GM21390 (cell line): ENCODE results near the gene GDF2.

Experiments
- ATAC-seq: cut with Tn5 transposase; IDR thresholded peaks from one replicate; pipeline ENCODE4 v1.9.1; 2021; ENCODE audit not compliant: unreplicated experiment

The GDF2 gene

GRCh38 chr10:47290338-47290737 is 31.9 kb upstream of the GDF2 start:
- ATAC-seq: no peak

- no peak for ATAC-seq
These were observed 30.6 kb upstream of the GDF2 start for GRCh38 chr10:47291682-47292081.

- ATAC-seq: no peak
These were observed 28.2 kb upstream of the GDF2 start for GRCh38 chr10:47294057-47294456.

- no peak for ATAC-seq
These were observed 27.8 kb upstream of the GDF2 start for GRCh38 chr10:47294501-47294900.

GRCh38 chr10:47295411-47295810 is 26.8 kb upstream of the GDF2 start:
- ATAC-seq: no peak

GRCh38 chr10:47296156-47296894 is 25.9 kb upstream of the GDF2 start:
- ATAC-seq: no peak

- no peak for ATAC-seq
These were observed 25.3 kb upstream of the GDF2 start for GRCh38 chr10:47296941-47297340.

- ATAC-seq: no peak
These were observed 24.3 kb upstream of the GDF2 start for GRCh38 chr10:47297866-47298540.

GRCh38 chr10:47298715-47299114 is 23.5 kb upstream of the GDF2 start:
- no peak for ATAC-seq

GRCh38 chr10:47299611-47300428 is 22.4 kb upstream of the GDF2 start, which contains the start of gene GDF10:
Gene GDF10, plus strand, starts transcription at chr10:47300197. Its CDS starts 455 bp downstream, at chr10:47300652.
- no peak for ATAC-seq

GRCh38 chr10:47300429-47300931 is 21.8 kb upstream of the GDF2 start:
- no peak for ATAC-seq

- no peak for ATAC-seq
These were observed 20.4 kb upstream of the GDF2 start for GRCh38 chr10:47301833-47302232.

GRCh38 chr10:47303105-47303504 is 19.1 kb upstream of the GDF2 start:
- ATAC-seq: no peak

GRCh38 chr10:47303866-47304265 is 18.4 kb upstream of the GDF2 start:
- no peak for ATAC-seq

GRCh38 chr10:47305566-47305965 is 16.7 kb upstream of the GDF2 start:
- ATAC-seq: no peak

GRCh38 chr10:47306387-47307210 is 15.7 kb upstream of the GDF2 start:
- ATAC-seq: no peak

GRCh38 chr10:47307381-47307780 is 14.9 kb upstream of the GDF2 start:
- no peak for ATAC-seq

- no peak for ATAC-seq
These were observed 13.5 kb upstream of the GDF2 start for GRCh38 chr10:47308775-47309174.

- ATAC-seq: no peak
These were observed 12.7 kb upstream of the GDF2 start for GRCh38 chr10:47309408-47310089.

GRCh38 chr10:47310090-47310505 is 12.2 kb upstream of the GDF2 start:
- ATAC-seq: no peak
